Activated gamma-delta T cell (primary cell): Measurements from ENCODE around the gene PRSS50.
"Not testable (repeated sequence)": the region's sequence is repeated elsewhere in the genome, so short reads cannot be mapped to it uniquely, and the experiment has no call there.

Experiments
- DNase-seq: peaks from one replicate; lab custom pipeline; 2025; lab: John Stamatoyannopoulos, UW

Gene PRSS50

GRCh38 chr3:46708401-46709156 lies 9.1 kb downstream of the PRSS50 start:
- no peak for DNase-seq

DNA sequence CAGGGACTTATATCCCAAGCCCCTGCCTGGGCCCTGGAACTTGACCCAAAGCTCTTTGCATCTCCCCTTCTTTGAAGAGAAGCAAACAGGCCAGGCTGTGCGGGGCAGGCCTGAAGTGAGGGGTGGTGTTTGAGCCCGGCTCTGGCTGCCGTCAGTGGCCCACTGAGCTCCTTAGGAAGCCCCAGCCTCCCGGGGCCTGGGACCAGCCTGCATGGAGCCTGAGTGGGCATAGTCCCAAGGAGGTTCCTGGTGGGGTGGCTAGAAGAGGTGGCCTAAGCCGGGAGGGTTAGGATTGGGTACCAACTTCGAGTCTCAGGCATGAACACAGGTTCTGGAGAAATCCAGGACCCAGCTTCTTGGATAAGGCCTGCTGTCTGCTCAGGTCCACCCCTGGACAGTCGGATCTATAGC lies 10.1 kb downstream of the PRSS50 start:
- DNase-seq: no peak

DNA sequence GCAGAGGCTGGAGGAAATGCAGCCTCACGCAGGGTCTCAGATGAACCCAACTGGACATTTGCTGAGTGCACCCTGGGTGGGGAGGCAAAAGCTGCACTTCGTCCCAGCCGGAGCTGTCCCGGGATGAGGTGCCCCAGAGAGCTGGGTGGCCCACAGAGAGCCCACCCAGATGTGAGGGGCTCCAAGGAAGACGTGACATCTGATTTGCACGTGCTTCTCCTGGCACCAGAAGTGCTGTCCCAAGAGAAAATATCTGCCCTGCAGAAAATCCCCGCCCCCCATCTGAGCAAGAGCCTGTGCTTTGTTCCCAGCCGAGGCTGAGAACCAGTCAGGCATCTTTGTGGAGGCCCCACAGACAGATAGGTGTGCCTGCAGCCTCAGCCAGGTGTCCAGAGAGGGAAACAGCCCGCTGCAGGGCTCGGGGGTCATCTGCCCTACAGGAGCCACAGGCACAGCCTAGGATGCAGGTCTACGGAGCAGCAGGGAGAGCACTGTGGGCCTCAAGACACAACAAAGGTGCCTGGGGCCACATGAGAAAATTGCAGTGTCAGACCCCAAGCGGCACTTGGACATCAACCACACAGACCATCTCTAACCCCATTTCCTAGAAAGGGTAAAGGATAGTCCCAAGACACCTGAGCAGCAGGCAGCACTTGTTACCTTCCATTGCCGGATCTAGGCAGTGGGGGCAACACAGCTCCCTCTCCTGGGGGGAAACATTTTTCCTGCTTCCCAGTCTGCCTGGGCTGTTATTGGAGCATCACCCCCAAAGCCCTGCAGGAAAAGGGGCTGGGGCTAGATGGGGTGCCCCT lies 10.7 kb downstream of the PRSS50 start:
- no peak for DNase-seq

- no peak for DNase-seq
Measured at GRCh38 chr3:46705751-46706552, 11.7 kb downstream of the PRSS50 start.

DNA sequence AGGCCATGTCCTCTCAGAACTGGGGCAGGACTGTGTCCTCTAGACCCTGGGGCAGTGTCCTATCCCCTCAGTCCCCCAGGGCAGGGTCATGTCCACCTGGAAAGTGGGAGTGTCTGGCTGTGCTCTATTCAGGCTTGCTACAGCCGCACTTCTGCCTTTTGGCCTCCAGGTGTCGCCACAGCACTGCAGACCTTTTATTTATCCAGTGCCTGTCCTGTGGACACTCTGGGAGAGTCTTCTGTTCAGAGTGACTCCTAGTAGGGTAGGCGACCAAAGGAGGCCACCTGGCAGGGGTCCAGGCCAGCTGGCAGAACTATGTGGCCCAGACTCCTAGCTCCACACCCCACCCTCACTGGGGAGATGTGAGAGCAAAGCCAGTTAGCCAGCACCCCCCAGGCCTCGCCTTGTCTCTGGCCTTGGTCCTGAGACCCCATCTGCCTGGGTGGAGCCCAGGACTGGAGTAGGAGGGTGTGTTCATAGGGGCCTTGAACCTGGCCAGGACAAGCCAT lies 12.6 kb downstream of the PRSS50 start:
- no peak for DNase-seq

GRCh38 chr3:46704346-46704745 lies 13.3 kb downstream of the PRSS50 start:
- DNase-seq: not testable (repeated sequence)

GRCh38 chr3:46703013-46703520 lies 14.6 kb downstream of the PRSS50 start:
- DNase-seq: no peak

DNA sequence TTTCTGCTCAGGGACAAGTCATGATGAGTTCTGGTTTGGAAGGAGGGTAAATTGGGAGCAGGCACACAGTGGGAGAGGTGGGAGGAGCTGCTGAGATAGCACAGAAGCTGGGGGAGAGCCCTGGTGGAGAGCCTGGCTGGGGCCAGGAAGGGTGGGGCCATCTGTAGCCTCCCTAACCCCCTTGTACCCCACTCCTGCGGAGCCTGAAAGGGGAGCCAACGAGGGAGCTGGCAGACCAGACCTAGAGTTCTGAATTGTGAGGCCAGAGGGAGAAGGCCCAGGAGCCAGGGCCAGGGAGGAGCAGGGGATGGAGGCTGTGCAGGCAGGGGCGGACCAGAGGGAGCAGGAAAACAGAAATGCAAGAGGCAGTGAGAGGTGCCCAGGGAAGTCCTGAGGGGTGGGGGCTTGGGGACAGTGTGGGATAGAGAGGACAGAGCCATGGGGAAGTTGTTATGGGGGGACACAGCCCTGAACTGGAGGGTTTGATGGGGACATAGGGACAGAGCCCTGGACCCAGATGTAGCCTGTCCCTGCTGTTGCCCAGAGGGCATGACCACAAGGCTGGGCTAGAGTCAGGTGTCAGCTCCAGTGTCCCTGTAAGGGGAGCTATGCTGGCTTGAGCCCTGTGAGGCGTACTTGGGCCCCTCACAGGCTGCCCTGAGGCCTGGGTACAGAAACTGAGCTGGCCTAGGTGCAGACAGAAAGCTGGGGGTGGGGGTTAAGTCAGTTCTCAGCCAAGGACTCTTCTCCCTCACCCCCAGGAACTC lies 15.2 kb downstream of the PRSS50 start:
- DNase-seq: no peak

DNA sequence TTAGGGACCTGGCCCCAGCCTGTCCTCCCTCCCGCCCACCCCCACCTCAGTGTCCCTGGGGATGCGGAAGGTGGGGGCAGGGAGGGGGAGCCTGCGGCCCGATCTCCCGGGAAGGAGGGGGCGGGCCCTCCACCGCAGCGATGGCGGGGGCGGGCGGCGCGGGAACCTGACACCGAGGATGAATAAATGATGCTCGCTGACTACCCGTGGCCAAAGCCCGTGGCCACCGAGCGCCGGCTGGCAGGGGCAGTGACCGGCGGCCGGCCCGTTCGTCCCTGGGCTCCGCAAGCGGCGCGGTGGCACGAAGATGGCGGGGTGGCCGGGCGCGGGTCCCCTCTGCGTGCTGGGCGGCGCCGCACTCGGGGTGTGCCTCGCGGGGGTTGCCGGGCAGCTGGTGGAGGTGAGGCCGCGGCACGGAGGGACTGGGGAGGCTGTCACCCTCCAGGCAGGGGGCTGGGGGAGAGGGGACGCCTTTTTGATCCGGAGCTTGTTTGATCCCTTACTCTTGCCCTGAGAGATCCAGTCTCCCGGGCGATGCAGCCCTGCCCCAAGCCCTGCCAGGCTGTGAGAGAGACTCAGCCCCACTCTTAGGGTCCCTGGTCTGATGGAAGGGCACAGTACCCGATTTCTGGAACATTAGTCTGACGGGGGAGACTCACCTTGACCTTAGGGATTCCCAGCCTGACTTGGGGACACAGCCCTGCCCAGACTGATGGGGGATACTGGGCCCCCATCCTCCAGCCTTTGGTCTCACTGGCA lies 16.3 kb downstream of the PRSS50 start, which contains the start of gene TMIE:
Gene TMIE (plus strand): TSS at position 212 of the 759 bp plus-strand sequence. CDS start 96 bp downstream, at position 308.
- DNase-seq: no peak

DNA sequence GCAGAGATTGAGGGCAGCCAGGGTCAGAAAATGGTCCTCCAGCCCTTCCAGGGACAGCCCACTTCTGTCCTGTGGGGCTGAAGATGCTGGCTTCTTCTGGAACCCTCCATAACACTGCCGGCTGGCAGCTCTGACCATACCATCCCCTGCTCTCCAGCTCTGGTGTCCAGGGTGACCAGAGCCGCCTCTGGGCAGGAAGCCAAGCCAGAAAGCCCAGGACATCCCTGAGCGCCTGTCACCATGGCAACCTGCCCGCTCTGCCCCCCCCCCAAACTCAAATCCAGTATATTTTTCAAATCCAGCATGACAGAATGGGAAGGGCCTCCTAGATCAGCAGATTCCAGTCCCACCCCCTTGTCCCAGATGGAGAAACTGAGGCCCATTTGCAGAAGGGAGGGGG lies 16.9 kb downstream of the PRSS50 start:
- DNase-seq: no peak

- no peak for DNase-seq
Measured at GRCh38 chr3:46699676-46700523, 17.8 kb downstream of the PRSS50 start.

DNA sequence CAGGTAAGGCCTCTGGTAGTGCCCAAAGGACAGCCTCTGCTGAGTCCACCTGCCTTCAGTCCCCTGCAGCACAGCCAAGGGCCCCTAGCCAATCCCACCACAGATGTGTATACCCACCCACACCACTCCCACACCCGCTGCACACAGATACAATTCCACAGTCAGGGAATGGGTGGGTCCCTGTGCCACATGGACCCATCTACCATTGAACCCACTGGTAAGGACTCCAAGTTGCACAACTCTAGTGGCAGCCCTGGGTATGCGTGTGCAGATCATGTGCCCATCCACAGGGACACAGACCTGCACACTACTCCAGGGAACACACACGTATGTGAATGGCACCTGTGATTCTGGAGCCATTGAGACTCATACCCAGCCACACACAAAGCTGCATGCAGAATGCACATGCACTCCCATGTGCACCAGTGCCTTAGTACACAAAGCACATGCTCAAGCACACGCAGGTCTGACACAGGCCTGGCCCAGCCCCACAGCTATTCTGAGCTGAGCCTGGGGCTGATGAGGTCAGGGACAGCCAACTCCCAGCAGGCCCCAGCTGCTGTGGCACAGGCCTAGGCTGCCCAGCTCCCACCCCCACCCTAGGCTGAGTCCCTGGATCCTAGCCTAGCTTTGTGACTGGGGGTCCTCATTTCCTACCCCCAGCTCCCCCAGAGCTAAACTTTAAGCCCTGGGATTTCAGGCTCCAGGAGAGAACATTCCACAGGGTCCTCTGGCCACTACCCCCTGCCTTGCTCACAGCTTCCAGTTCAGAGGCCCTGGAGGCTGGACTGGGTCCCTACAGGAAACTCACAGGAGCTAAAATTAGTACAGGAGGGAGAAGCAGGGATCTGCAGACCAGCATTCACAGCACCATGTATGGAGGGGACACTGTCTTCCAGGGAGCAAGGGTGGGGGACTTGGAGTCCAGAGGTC lies 21.4 kb downstream of the PRSS50 start:
- no peak for DNase-seq

DNA sequence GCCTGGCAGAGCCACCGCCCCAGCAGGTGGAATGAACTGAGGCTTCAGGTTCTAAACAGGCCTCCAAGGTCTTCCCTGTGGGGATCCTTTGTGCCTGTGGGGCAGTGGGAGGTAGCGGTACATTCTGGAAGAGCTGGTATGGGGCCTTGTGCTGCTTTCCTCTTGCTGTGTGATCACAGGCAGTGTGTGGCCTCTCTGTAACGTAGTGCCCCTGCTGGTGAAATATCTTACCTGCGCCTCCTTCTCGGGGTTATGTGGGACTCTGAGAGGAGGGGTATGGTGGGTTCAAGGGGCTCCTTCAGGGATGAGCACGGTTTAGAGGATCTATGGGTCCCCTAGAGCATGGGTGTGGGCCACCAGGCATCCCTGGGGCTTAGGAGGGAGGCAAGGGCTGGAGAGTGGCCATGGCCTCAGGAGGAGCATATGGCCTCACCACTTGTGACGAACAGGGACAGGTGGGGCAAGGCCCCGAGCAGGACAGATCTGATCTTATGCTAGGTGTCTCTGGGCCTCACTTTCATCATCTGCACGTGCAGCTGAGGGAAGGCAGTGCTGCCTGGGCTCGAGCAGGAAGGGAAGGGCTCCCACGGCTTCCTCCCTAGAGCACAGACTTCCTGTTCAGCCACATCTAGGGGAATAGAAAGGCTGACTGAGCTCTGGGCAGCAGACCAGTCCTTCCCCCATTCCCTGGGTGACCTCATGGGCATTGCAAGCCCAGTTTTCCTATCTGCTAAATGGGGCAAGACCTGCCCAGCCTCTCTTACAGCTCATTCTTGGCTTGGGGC lies 22.3 kb downstream of the PRSS50 start:
- no peak for DNase-seq

GRCh38 chr3:46694520-46694919 lies 23.1 kb downstream of the PRSS50 start:
- no peak for DNase-seq

DNA sequence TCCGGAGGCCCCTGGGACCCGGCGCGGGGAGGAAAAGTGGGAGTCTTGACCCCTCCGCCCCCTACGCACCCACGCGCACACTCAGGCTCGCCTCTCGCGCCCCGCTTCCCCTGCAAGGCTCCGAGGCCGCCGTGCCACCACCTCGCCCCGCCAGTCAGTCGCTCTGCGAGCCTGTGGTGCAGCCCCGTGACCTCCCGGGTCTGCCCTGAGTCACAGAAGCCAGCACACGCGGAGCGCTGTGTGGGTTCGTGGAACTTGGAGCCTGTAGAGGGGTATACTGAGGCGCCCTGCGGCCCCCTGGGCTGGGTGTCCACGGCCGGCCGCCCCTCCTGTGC lies 23.8 kb downstream of the PRSS50 start:
- DNase-seq: peak; percentile 35

- DNase-seq: peak; percentile 51
Measured at GRCh38 chr3:46693038-46693891, 24.4 kb downstream of the PRSS50 start, which contains the start of gene ALS2CL. Gene ALS2CL (minus strand): TSS chr3:46693679. CDS start chr3:46689440, 4,239 bp downstream.
